Keratinocyte (primary cell): Measurements from ENCODE around the gene SMDT1. TPM values are rescaled to one million over a fixed set of nuclear protein-coding genes. Genes with fewer than 3 reads are reported as not detected.

ENCODE experiments used
- DNase-seq: peaks from one replicate; pipeline ENCODE4 v3.0.0-alpha.2; 2011; ENCODE audit warnings: low read depth, missing footprints, low spot score
- FAIRE-seq: peaks from 2 replicates; lab custom pipeline; 2011; peaks lifted over from hg19 to GRCh38; lab: Jason Lieb, UNC
- H2AFZ ChIP-seq: 2 replicates; pipeline ENCODE4 v1.6.0; 2012; ENCODE audit warnings: low read length, control low read depth, inconsistent platforms; ENCODE audit not compliant: control insufficient read depth
- H3K27ac ChIP-seq: 2 replicates; pipeline ENCODE4 v1.5.1; 2011; ENCODE audit warnings: low read length; ENCODE audit not compliant: control insufficient read depth, insufficient read depth
- H3K27me3 ChIP-seq: 3 replicates; pipeline ENCODE4 v1.6.0; 2011; ENCODE audit warnings: low read length; ENCODE audit not compliant: control insufficient read depth, insufficient read depth; ENCODE audit errors: extremely low read depth
- H3K36me3 ChIP-seq, 2 experiments: 2 replicates in 1 of 2; 3 replicates in 1 of 2; pipeline ENCODE4 v1.5.1; 2011; ENCODE audit warnings: low read length in 2 of 2, mild to moderate bottlenecking in 1 of 2; ENCODE audit not compliant: control insufficient read depth in 2 of 2, insufficient read depth in 2 of 2; ENCODE audit errors: extremely low read depth in 1 of 2
- H3K4me1 ChIP-seq: 3 replicates; pipeline ENCODE4 v1.5.1; 2011; ENCODE audit warnings: low read length; ENCODE audit not compliant: control insufficient read depth, insufficient read depth; ENCODE audit errors: extremely low read depth
- H3K4me2 ChIP-seq: 3 replicates; pipeline ENCODE4 v1.6.0; 2011; ENCODE audit warnings: low read depth, low read length; ENCODE audit not compliant: control insufficient read depth, insufficient read depth; ENCODE audit errors: extremely low read depth
- H3K4me3 ChIP-seq, 3 experiments: fragments of 200-600 bp in 1 of 3; sonication (generic) in 1 of 3; 2 replicates in 2 of 3; 3 replicates in 1 of 3; pipeline ENCODE4 v1.5.1; 2011 to 2016; ENCODE audit warnings: low read length in 3 of 3, mild to moderate bottlenecking in 3 of 3, control low read depth in 2 of 3, inconsistent platforms in 1 of 3, low read depth in 1 of 3, mixed read lengths in 1 of 3, mixed run types in 1 of 3, moderate library complexity in 1 of 3; ENCODE audit not compliant: control insufficient read depth in 2 of 3, insufficient read depth in 2 of 3; ENCODE audit errors: extremely low read depth in 1 of 3
- H3K79me2 ChIP-seq: 2 replicates; pipeline ENCODE4 v1.6.0; 2012; ENCODE audit warnings: low read length; ENCODE audit not compliant: control insufficient read depth, insufficient read depth
- H3K9ac ChIP-seq: 3 replicates; pipeline ENCODE4 v1.6.0; 2011; ENCODE audit warnings: low read length; ENCODE audit not compliant: control insufficient read depth, insufficient read depth; ENCODE audit errors: extremely low read depth
- H3K9me1 ChIP-seq: 3 replicates; pipeline ENCODE4 v1.6.0; 2011; ENCODE audit warnings: low read length; ENCODE audit not compliant: control insufficient read depth, insufficient read depth; ENCODE audit errors: extremely low read depth
- H3K9me3 ChIP-seq: 2 replicates; pipeline ENCODE4 v1.5.1; 2012; ENCODE audit warnings: low read depth, low read length; ENCODE audit not compliant: control insufficient read depth
- H4K20me1 ChIP-seq: 3 replicates; pipeline ENCODE4 v1.6.0; 2011; ENCODE audit warnings: low read length; ENCODE audit not compliant: control insufficient read depth, insufficient read depth; ENCODE audit errors: extremely low read depth
- CTCF ChIP-seq, 3 experiments: IDR thresholded peaks in 1 of 3; conservative IDR thresholded peaks in 1 of 3; optimal IDR thresholded peaks in 1 of 3; 2 replicates in 2 of 3; 3 replicates in 1 of 3; pipeline versions ENCODE3 to v1.5.1; 2011; ENCODE audit warnings: low read length in 3 of 3, mild to moderate bottlenecking in 3 of 3, moderate library complexity in 2 of 3, control low read depth in 1 of 3, inconsistent platforms in 1 of 3; ENCODE audit not compliant: insufficient read depth in 2 of 3; ENCODE audit errors: extremely low read depth in 1 of 3
- EZH2 ChIP-seq: IDR thresholded peaks from one replicate; pipeline ENCODE4 v1.6.1; 2012; ENCODE audit warnings: inconsistent platforms, mild to moderate bottlenecking, low read length, moderate library complexity
- dilution Hi-C: fragments of 300-500 bp; cut with MboI; formaldehyde crosslinking; loops from one replicate; pipeline ENCODE4 v1.7.0; 2020; ENCODE audit warnings: low sequenced_read_pairs; ENCODE audit not compliant: extremely low pct_ligation_motif_present
- polyA plus RNA-seq, 5 experiments: library from polyadenylated mRNA; depleted of rRNA in 3 of 5; stranded (reverse) in 3 of 5; stranded (forward) in 1 of 5; unstranded in 1 of 5; fragments of >200 nt; gene quantifications; 1 replicate in 1 of 5; 2 replicates in 3 of 5; 3 replicates in 1 of 5; pipeline versions ENCODE4 v1.2.1 to v1.2.3, GENCODE V29; 2011 to 2012; ENCODE audit warnings: missing spikeins in 2 of 5, low read depth in 1 of 5, low replicate concordance in 1 of 5

Gene SMDT1
- polyA plus RNA-seq, 1 donor (not counting 4 experiments of a cell fraction or from before 2014, with no cell fraction given): 21.6 TPM

- H4K20me1 ChIP-seq: no peaks in the 10 kb centered on the region
- DNase-seq (no peak), FAIRE-seq (no peak)
- H3K9me1 ChIP-seq: no peaks in the 10 kb centered on the region
- H3K36me3 ChIP-seq: peaks cover 0 to 2% of the 10 kb centered on the region in 2 experiments
- peaks cover 2% of the 10 kb centered on the region for H3K79me2 ChIP-seq
- H3K9ac ChIP-seq: no peak overlapping the region
- peaks cover 21% of the 10 kb centered on the region for H3K4me1 ChIP-seq
- H3K4me2 ChIP-seq: no peak overlapping the region
- no peak for TF ChIP-seq CTCF (optimal IDR thresholded peaks at IDR 0.05 in 1 of 3, IDR thresholded peaks at IDR 0.05 in 1 of 3, conservative IDR thresholded peaks at IDR 0.05 in 1 of 3; ENCODE audit: extremely low read depth in 1 of 3, insufficient read depth in 2 of 3, low read length in 3 of 3)
- TF ChIP-seq EZH2: no peak
- dilution Hi-C loops: no loop called here
- H3K27me3 ChIP-seq: no peaks in the 10 kb centered on the region
- H3K9me3 ChIP-seq: peaks cover 3% of the 10 kb centered on the region
- H3K27ac ChIP-seq: no peak overlapping the region
- no peak overlapping the region for H2AFZ ChIP-seq
- no peak overlapping the region for H3K4me3 ChIP-seq
Measured at GRCh38 chr22:42076764-42077485, 2.6 kb upstream of the SMDT1 start.

GRCh38 chr22:42077486-42078125 is 1.9 kb upstream of the SMDT1 start:
- Histone ChIP-seq H3K4me2 (no peak overlapping the region), H3K4me1 (peaks cover 22% of the 10 kb centered on the region), H3K9me1 (no peaks in the 10 kb centered on the region), H3K9me3 (peaks cover 3% of the 10 kb centered on the region), H3K4me3 (no peak overlapping the region), H3K9ac (no peak overlapping the region), H3K36me3 (peaks cover 0 to 2% of the 10 kb centered on the region in 2 experiments), H3K27me3 (no peaks in the 10 kb centered on the region), H4K20me1 (no peaks in the 10 kb centered on the region), H3K79me2 (peaks cover 2% of the 10 kb centered on the region), H3K27ac (no peak overlapping the region), H2AFZ (no peak overlapping the region)
- FAIRE-seq (no peak), DNase-seq (no peak)
- no peak for TF ChIP-seq CTCF (optimal IDR thresholded peaks at IDR 0.05 in 1 of 3, IDR thresholded peaks at IDR 0.05 in 1 of 3, conservative IDR thresholded peaks at IDR 0.05 in 1 of 3; ENCODE audit: extremely low read depth in 1 of 3, insufficient read depth in 2 of 3, low read length in 3 of 3)
- no peak for TF ChIP-seq EZH2
- dilution Hi-C loops: no loop called here
